ENCODE results near the gene PRAMEF7.
"Not testable (repeated sequence)": the region's sequence is repeated elsewhere in the genome, so short reads cannot be mapped to it uniquely, and the experiment has no call there.

Gene PRAMEF7

GRCh38 chr1:12916310-12916709, at the start of gene PRAMEF7:
Gene PRAMEF7, plus strand, starts transcription at chr1:12916610. Its CDS starts 1,083 bp downstream, at chr1:12917693.
- in situ Hi-C loops (cut with MboI; ENCODE audit: low sequenced_read_pairs): not testable (repeated sequence)

- in situ Hi-C loops (cut with MboI; ENCODE audit: low sequenced_read_pairs): not testable (repeated sequence)
These were observed 38.0 kb upstream of the PRAMEF7 start for GRCh38 chr1:12878453-12878852.

- in situ Hi-C loops (cut with MboI; ENCODE audit: low sequenced_read_pairs): not testable (repeated sequence)
These were observed 30.3 kb upstream of the PRAMEF7 start, which contains the start of gene PRAMEF4 for GRCh38 chr1:12886101-12886500. Gene PRAMEF4, minus strand, starts transcription at chr1:12886201. Its CDS starts 2,807 bp downstream, at chr1:12883394.

- in situ Hi-C loops (cut with MboI; ENCODE audit: low sequenced_read_pairs): not testable (repeated sequence)
These were observed 18.2 kb upstream of the PRAMEF7 start, which contains the start of gene PRAMEF10 for GRCh38 chr1:12898170-12898569. Gene PRAMEF10, minus strand, starts transcription at chr1:12898270. Its CDS starts 2,423 bp downstream, at chr1:12895847.

GRCh38 chr1:12899186-12899585, 17.2 kb upstream of the PRAMEF7 start:
- in situ Hi-C loops (cut with MboI; ENCODE audit: low sequenced_read_pairs): not testable (repeated sequence)

- in situ Hi-C loops (cut with MboI; ENCODE audit: low sequenced_read_pairs): not testable (repeated sequence)
These were observed 12.4 kb upstream of the PRAMEF7 start for GRCh38 chr1:12903793-12904572.

GRCh38 chr1:12921749-12922148, 5.3 kb downstream of the PRAMEF7 start:
- in situ Hi-C loops (cut with MboI; ENCODE audit: low sequenced_read_pairs): not testable (repeated sequence)

- in situ Hi-C loops (cut with MboI; ENCODE audit: low sequenced_read_pairs): not testable (repeated sequence)
These were observed 8.0 kb downstream of the PRAMEF7 start for GRCh38 chr1:12924368-12924767.

- in situ Hi-C loops (cut with MboI; ENCODE audit: low sequenced_read_pairs): not testable (repeated sequence)
These were observed 31.1 kb downstream of the PRAMEF7 start, which contains the start of gene PRAMEF6 for GRCh38 chr1:12947480-12947879. Gene PRAMEF6, minus strand, starts transcription at chr1:12947580. Its CDS starts 5,062 bp downstream, at chr1:12942518.

All from hTERT RPE-1 (cell line).